SK-N-SH (cell line): ENCODE results near the gene PLCG2. TPM values are rescaled to one million over a fixed set of nuclear protein-coding genes. Genes with fewer than 3 reads are reported as not detected.

Experiments used
- CTCF ChIA-PET: fragments of 300-600, 350-600 bp; formaldehyde crosslinking; extraction: SDS; loops from one replicate; lab custom pipeline; 2021; lab: Yijun Ruan, JAX
- POLR2A ChIA-PET: fragments of 350-600 bp; sonication (Branson Sonifier 250); formaldehyde crosslinking; extraction: SDS; loops from one replicate; lab custom pipeline; 2020; ENCODE audit warnings: antibody characterized with exemption, inconsistent platforms; lab: Yijun Ruan, JAX
- DNase-seq: peaks from one replicate; pipeline ENCODE4 v3.0.0; 2012
- H2AFZ ChIP-seq: fragments of 200-600 bp; sonication (generic); 2 replicates; pipeline ENCODE4 v1.8.1; 2016; ENCODE audit warnings: antibody characterized with exemption, mild to moderate bottlenecking, low read depth
- H3F3A ChIP-seq: fragments of 200-600 bp; sonication (generic); replicated peaks from 2 replicates; pipeline ENCODE3; 2016; ENCODE audit warnings: antibody characterized with exemption, mild to moderate bottlenecking; ENCODE audit not compliant: insufficient read depth
- H3K27ac ChIP-seq, 2 experiments: fragments of 200-500 bp in 1 of 2; fragments of 200-600 bp in 1 of 2; sonication (Bioruptor generic) in 1 of 2; sonication (generic), shearing (Covaris generic) in 1 of 2; 2 replicates each; pipeline versions ENCODE4 v1.5.1 to v1.6.1; 2014 to 2016; ENCODE audit warnings: low read depth in 2 of 2, inconsistent platforms in 1 of 2, low read length in 1 of 2, mild to moderate bottlenecking in 1 of 2, mixed read lengths in 1 of 2
- H3K27me3 ChIP-seq: fragments of 200-600 bp; sonication (generic), shearing (Covaris generic); 2 replicates; pipeline ENCODE4 v1.6.1; 2016; ENCODE audit warnings: mixed run types; ENCODE audit not compliant: insufficient read depth
- H3K36me3 ChIP-seq, 2 experiments: fragments of 200-500 bp in 1 of 2; fragments of 200-600 bp in 1 of 2; sonication (Bioruptor generic) in 1 of 2; sonication (generic) in 1 of 2; replicated peaks in 1 of 2; 2 replicates each; pipeline versions ENCODE3 to v1.5.1; 2014 to 2016; ENCODE audit warnings: low read length in 1 of 2, mild to moderate bottlenecking in 1 of 2; ENCODE audit not compliant: insufficient read depth in 2 of 2, control insufficient read depth in 1 of 2
- H3K4me1 ChIP-seq, 2 experiments: fragments of 200-500 bp in 1 of 2; fragments of 200-600 bp in 1 of 2; sonication (Bioruptor generic) in 1 of 2; sonication (generic), shearing (Covaris generic) in 1 of 2; 2 replicates each; pipeline versions ENCODE4 v1.5.1 to v1.6.1; 2014 to 2016; ENCODE audit warnings: low read depth in 1 of 2, low read length in 1 of 2, mixed run types in 1 of 2; ENCODE audit not compliant: insufficient read depth in 2 of 2, control insufficient read depth in 1 of 2
- H3K4me2 ChIP-seq: fragments of 200-600 bp; sonication (generic), shearing (Covaris generic); 2 replicates; pipeline ENCODE4 v1.6.1; 2017; ENCODE audit warnings: mixed run types
- H3K4me3 ChIP-seq, 2 experiments: fragments of 200-500 bp in 1 of 2; fragments of 200-600 bp in 1 of 2; sonication (Bioruptor generic) in 1 of 2; sonication (generic), shearing (Covaris generic) in 1 of 2; 2 replicates each; pipeline versions ENCODE4 v1.5.1 to v1.8.1; 2014 to 2016; ENCODE audit warnings: low read depth in 2 of 2, inconsistent platforms in 1 of 2, low read length in 1 of 2, mild to moderate bottlenecking in 1 of 2, mixed read lengths in 1 of 2, moderate library complexity in 1 of 2
- H3K79me2 ChIP-seq: fragments of 200-600 bp; sonication (generic); 2 replicates; pipeline ENCODE4 v1.8.1; 2017; ENCODE audit warnings: mild to moderate bottlenecking; ENCODE audit not compliant: insufficient read depth
- H3K9ac ChIP-seq: fragments of 200-600 bp; sonication (generic); 2 replicates; pipeline ENCODE4 v1.6.1; 2017; ENCODE audit warnings: mixed run types
- H3K9me2 ChIP-seq: fragments of 200-600 bp; sonication (generic); 2 replicates; pipeline ENCODE4 v1.6.1; 2017; ENCODE audit warnings: mixed run types
- H3K9me3 ChIP-seq: fragments of 200-600 bp; sonication (generic); 2 replicates; pipeline ENCODE4 v1.6.1; 2017; ENCODE audit warnings: mixed run types, mild to moderate bottlenecking, moderate library complexity
- H4K20me1 ChIP-seq: fragments of 200-600 bp; sonication (generic); 2 replicates; pipeline ENCODE4 v1.6.1; 2017; ENCODE audit warnings: mild to moderate bottlenecking, mixed run types; ENCODE audit not compliant: insufficient read depth
- CHD2 ChIP-seq: fragments of 150-350 bp; IDR thresholded peaks from 2 replicates; pipeline ENCODE4 v1.6.1; 2018; ENCODE audit warnings: low read length; ENCODE audit not compliant: partially characterized antibody
- CTCF ChIP-seq: fragments of 200-600 bp; sonication (generic); IDR thresholded peaks from 2 replicates; pipeline ENCODE4 v1.6.1; 2017; ENCODE audit warnings: antibody characterized with exemption, mild to moderate bottlenecking, moderate library complexity
- EZH2phosphoT487 ChIP-seq: fragments of 200-600 bp; sonication (generic); IDR thresholded peaks from 2 replicates; pipeline ENCODE4 v1.6.1; 2017; ENCODE audit warnings: low read depth, mixed run types, mild to moderate bottlenecking, antibody characterized with exemption, moderate library complexity, borderline replicate concordance
- FOSL2 ChIP-seq: IDR thresholded peaks from 2 replicates; pipeline ENCODE4 v1.4.0; 2012; ENCODE audit warnings: low read depth, mild to moderate bottlenecking, moderate library complexity, borderline replicate concordance
- FOXJ3 ChIP-seq: sonication (generic); formaldehyde crosslinking; IDR thresholded peaks from 2 replicates; pipeline ENCODE4 v1.5.1; 2020; ENCODE audit warnings: mild to moderate bottlenecking, missing genetic modification reagents
- REST ChIP-seq: IDR thresholded peaks from 2 replicates; pipeline ENCODE4 v1.6.1; 2012; ENCODE audit warnings: mild to moderate bottlenecking, low read depth, low read length, moderate library complexity
- TEAD4 ChIP-seq: IDR thresholded peaks from 2 replicates; pipeline ENCODE4 v1.4.0; 2012; ENCODE audit warnings: mild to moderate bottlenecking, borderline replicate concordance; ENCODE audit not compliant: insufficient read depth
- USF2 ChIP-seq: fragments of 150-350 bp; IDR thresholded peaks from 2 replicates; pipeline ENCODE4 v1.6.1; 2017; ENCODE audit warnings: antibody characterized with exemption, low read length, low read depth, borderline replicate concordance
- ZBTB33 ChIP-seq: IDR thresholded peaks from 2 replicates; pipeline ENCODE4 v1.4.0; 2012; ENCODE audit warnings: low read depth, borderline replicate concordance
- WGBS: methylation state at CpG from one replicate; pipeline ENCODE4 v1.1.6; 2017; ENCODE audit warnings: low lambda C conversion rate; 5-methylcytosine and 5-hydroxymethylcytosine counted together
- polyA plus RNA-seq, 3 experiments: library from polyadenylated mRNA; depleted of rRNA; stranded (reverse); fragments of >200 nt; gene quantifications; 2 replicates each; pipeline ENCODE4 v1.2.3, GENCODE V29; 2012

The PLCG2 gene
- polyA plus RNA-seq, 1 of the 3 experiments (the other 2 are of a cell fraction) = 0.23 TPM

GRCh38 chr16:81896902-81897301 lies 117.8 kb downstream of the PLCG2 start:
- ChIA-PET POLR2A (no interaction called here), CTCF (no interaction called here)
- DNase-seq = no peak
- Histone ChIP-seq H3K27ac (no peak overlapping the region), H3K9me3 (no peaks in the 10 kb centered on the region), H3K4me3 (no peak overlapping the region), H3K36me3 (no peaks in the 10 kb centered on the region), H4K20me1 (no peaks in the 10 kb centered on the region), H3K4me2 (no peak overlapping the region), H3K27me3 (no peaks in the 10 kb centered on the region; the same call in 1 of the 2 replicates), H3K9ac (no peak overlapping the region), H3K79me2 (no peaks in the 10 kb centered on the region), H3F3A (no peaks in the 10 kb centered on the region), H3K9me2 (no peaks in the 10 kb centered on the region), H2AFZ (no peak overlapping the region), H3K4me1 (no peaks in the 10 kb centered on the region)
- TF ChIP-seq TEAD4 (no peak), FOXJ3 (no peak)
- 30% methylated on average over 3 of the region's 3 CpGs for WGBS

- no peaks in the 10 kb centered on the region for H3K79me2 ChIP-seq
- no peak for TF ChIP-seq CHD2
- TF ChIP-seq EZH2phosphoT487 = no peak
- no peak for TF ChIP-seq REST
- no peak for TF ChIP-seq FOSL2
- no peak for TF ChIP-seq USF2
- no peak for TF ChIP-seq ZBTB33
- TF ChIP-seq CTCF = no peak
- no peaks in the 10 kb centered on the region for H3F3A ChIP-seq
- H3K9me3 ChIP-seq = no peaks in the 10 kb centered on the region
- WGBS = 38% methylated on average over 6 of the region's 6 CpGs
- no peak overlapping the region for H3K9ac ChIP-seq
- no peak overlapping the region for H2AFZ ChIP-seq
- ChIA-PET CTCF (no interaction called here), POLR2A (no interaction called here)
- H3K4me1 ChIP-seq = no peaks in the 10 kb centered on the region
- H3K9me2 ChIP-seq = no peaks in the 10 kb centered on the region
- H3K4me3 ChIP-seq = no peak overlapping the region
- no peaks in the 10 kb centered on the region for H3K27me3 ChIP-seq
- no peak for DNase-seq
- H3K4me2 ChIP-seq = no peak overlapping the region
- no peak overlapping the region for H3K27ac ChIP-seq
- no peaks in the 10 kb centered on the region for H4K20me1 ChIP-seq
- no peaks in the 10 kb centered on the region for H3K36me3 ChIP-seq
Measured at GRCh38 chr16:81899601-81900000, 120.5 kb downstream of the PLCG2 start.
